Spleen (tissue), 7 donors: Measurements from ENCODE around the gene RNF181.

Source experiments
- CTCF ChIP-seq, 11 experiments: fragments of 200-600 bp in 7 of 11; fragments of 450-650 bp in 4 of 11; sonication (generic) in 4 of 11; IDR thresholded peaks in 8 of 11; conservative IDR thresholded peaks in 3 of 11; 1 replicate in 7 of 11; 2 replicates in 4 of 11; pipeline versions ENCODE4 v1.4.0 to v1.8.0; 2016 to 2021; ENCODE audit warnings: antibody characterized with exemption in 11 of 11, inconsistent platforms in 4 of 11, mild to moderate bottlenecking in 1 of 11
- POLR2A ChIP-seq, 3 donors: fragments of 450-650 bp; IDR thresholded peaks; one replicate each; pipeline ENCODE4 v1.5.1; 2017; ENCODE audit warnings: antibody characterized with exemption in 3 of 3, mild to moderate bottlenecking in 1 of 3
- POLR2AphosphoS5 ChIP-seq, 3 donors: sonication (generic); formaldehyde crosslinking; IDR thresholded peaks; one replicate each; pipeline ENCODE4 v1.5.1; 2017; ENCODE audit warnings: antibody characterized with exemption in 3 of 3
- donor health status: DM: no; HTN: no; CAD: no; lungs with moderate emphysema.
- donor health status: DM: no; HTN: no; CAD: no.
- donor health status: DM: no; HTN: no; CAD: no.

GRCh38 chr2:85635636-85636035 is 40.1 kb downstream of the RNF181 start:
- TF ChIP-seq CTCF (IDR thresholded peaks at IDR 0.05 in 8 of 11, conservative IDR thresholded peaks at IDR 0.05 in 3 of 11): no peak
- no peak for TF ChIP-seq POLR2A (IDR thresholded peaks at IDR 0.05)
- no peak for TF ChIP-seq POLR2AphosphoS5 (IDR thresholded peaks at IDR 0.05)
